GM19238 (cell line): Measurements from ENCODE around the gene CCDC116.
"Not testable (repeated sequence)": the region's sequence is repeated elsewhere in the genome, so short reads cannot be mapped to it uniquely, and the experiment has no call there.

Source experiments
- DNase-seq: peaks from one replicate; pipeline ENCODE4 v3.0.0; 2011; ENCODE audit warnings: low spot score; ENCODE audit not compliant: insufficient read length

The CCDC116 gene

DNA sequence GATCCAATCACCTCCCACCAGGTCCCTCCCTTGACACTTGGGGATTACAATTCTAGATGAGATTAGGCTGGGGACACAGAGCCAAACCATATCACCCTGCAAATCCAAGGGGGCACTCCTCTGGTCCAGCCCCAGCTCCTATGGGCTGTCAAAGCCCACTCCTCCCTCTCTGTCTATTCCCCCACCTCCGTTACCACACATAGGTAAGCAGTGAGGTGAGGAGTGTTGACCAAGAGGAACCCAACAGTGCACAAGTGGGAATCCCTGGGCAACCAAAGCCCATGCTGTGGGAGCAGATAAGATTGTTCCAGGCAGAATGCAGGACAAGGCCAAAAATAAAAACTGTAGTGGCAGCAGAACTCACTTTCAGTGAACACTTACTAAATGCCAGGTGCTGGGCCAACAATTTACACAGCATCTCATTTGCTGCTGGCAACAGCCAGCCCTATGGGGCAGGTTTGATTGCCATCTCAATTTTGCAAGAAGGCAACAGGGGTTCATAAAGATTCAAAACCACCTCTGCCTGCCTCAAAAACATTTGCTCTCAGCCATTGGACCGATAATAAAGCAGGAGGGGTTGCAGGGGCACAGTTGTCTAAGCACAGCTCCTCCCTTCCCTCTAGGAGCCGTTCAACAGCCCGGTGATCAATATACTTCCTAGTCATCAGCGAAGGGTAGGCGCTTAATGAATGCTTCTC is 18.4 kb downstream of the CCDC116 start:
- no peak for DNase-seq

DNA sequence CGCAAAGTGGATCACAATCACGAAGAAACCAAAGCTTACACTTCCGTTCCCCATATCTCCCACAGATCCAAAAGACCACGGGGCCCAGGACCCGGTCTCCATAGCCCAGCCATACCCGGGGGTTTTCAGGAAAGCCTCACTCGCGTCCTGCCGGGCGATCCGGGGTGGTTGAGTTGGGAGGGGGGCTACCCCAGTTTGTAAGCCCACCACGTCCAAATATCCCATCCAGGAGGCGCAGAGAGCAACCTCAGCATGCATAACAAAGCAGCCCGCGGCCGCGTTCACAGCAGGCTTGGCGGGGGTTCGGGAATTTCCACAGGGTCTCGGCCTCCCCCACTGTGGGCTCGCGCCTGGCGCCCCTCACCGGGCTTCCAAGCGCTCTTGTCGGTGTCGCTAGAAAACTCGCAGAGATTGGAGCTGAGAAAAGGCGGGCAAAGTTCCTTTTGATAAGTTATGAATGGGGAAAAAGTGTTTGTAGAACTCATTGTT is 19.0 kb downstream of the CCDC116 start:
- no peak for DNase-seq

DNA sequence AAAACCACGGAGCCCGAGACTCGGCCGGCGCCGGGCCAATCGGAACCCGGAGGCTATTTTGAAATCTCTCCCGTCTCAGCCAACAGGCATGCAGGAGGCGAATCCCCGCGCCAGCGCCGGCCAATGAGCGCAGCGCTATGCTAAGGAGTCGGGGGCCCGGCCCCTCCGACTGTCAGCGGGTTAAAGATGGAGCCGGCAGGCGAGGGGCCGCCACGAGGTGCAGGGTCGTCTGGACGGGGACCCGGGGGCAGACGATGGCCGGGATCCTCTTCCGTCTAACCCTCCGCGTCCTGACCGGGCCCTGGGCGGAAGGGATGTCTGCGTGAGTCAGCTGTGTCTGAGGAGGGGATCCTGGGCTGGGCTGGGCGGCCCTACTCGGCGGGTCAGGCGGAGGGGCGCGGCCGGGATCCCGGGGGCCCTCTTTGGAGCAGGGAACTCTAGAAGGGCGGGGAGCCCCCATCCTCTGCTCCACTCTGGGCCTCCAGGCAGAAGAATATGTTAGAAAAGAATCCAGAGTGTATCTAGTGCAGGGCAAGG is 19.5 kb downstream of the CCDC116 start:
- DNase-seq = peak; percentile 92

DNA sequence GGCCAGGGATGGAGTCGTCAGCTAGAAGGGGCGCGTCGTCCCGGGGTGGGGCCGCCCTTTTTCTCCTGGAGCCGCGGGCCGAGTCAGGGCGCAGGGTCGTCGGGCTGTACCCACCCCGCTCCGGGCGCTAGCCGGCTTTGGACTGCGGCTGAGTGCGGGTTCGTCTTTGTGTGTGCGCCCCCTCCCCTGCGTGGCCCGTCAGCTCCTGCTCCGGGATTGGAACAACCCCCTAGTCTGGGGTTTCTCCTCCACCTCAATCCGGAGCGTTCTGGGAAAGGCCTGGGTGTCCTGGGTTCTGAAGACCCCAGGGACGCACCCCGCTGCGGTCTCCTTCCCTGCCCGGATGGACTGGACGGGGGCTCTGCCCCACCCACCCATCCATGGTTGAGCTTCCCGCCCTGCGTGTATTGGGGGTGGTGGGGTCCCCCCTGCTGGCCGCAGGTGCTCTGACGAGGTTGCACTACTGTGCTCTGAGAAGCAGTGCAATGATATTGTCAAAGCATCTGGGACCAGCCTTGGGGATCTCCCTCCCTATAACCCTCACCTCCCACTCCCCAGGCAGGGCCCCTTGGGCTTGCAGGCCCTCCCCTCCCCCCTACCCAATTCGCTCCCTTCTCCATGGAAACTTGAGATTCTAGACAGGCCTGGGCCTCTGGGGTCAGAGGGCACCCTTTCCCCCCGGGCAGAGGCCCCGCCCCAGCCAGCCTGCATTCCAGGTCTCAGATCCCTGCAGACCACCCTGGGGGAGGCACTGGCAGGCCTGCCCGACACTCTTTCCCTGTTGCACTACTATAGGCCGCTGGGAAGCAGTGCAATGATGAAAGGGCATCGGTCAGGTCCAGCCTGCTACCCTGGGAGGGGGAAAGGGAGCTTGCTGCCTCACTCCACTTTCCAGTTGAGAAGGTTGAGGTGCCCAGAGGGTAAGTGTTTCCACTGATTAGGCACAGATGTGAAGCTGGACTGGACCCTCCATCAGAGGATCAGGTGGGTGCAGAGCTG is 20.3 kb downstream of the CCDC116 start:
- DNase-seq = no peak

DNA sequence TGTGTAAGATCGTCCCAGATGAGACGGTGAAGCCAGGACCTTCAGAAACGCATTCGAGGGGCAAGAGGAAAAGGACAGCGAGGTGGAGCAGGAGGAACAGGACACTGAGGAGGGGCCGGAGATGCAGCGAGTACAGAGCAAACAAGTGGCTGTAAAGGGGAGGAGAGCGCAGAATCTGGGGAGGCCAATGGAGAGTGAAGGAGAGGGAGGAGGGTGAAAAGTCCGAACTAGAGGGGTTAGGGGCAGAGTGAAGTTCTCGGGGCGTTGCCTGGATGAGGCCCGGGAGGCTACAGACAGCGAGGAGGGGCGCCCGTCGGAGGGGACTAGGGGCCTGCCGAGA is 24.4 kb downstream of the CCDC116 start:
- no peak for DNase-seq

DNA sequence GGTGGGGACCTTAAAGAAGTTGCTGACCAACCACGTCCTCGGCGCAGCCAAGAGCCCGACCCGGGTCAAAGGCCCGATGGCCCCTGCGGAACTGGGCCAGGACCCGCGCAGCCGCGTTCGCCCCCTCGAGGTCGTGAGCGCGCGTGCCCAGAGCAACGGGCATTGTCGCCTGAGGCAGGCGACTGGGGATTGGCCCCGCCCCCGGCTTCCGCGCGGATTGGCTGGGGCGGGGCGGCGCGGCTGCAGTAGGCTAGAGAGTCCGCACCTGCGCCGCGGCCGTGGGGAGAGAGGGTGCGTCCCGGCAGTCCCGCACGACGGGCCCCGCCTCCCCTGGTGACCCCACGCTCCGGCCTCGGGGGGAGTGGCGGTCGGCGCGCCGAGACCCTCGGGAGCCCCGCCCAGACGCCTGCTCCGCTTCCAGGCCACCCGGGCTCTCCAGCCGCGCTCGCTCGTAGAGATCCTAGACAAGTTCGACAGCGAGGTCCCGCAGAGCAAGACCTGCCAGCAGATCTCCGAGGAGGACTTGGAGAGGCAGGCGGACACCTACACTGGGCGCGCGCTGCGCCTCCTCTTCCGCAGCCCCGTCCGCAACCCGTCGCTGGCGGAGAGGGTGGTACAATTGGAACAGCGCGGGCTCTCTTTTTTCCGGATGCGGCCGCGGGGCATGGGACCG is 24.9 kb downstream of the CCDC116 start:
- peak; percentile 96 for DNase-seq

DNA sequence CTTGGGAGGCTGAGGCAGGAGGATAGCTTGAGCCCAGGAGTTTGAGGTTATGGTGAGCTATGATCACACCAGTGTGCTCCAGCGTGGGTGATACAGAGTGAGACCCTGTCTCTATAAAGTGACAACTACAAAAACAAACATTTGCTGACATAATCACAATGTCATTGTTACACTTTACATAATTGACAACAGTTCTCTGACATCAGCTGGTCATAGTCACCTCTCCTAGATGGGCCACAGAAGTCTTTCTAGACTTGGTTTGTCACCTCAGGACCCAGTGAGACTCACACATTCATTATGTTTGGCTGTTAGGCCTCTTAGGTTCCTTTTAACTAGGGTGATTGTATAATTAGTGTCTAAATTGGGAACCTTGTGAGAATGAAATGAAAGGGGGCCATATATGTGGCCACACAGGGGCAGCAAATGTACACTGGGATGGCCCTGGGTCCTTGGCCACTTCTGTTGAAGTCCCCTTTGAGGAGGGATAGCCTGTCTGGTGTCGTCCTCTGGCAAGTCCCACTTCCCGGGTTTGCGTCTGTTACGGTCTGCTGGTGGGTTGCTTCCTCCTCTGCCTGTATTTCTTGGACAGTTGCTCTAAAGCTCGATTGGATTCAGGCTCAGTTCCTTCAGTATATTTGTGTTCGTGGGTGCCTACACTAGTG is 27.4 kb downstream of the CCDC116 start:
- no peak for DNase-seq

DNA sequence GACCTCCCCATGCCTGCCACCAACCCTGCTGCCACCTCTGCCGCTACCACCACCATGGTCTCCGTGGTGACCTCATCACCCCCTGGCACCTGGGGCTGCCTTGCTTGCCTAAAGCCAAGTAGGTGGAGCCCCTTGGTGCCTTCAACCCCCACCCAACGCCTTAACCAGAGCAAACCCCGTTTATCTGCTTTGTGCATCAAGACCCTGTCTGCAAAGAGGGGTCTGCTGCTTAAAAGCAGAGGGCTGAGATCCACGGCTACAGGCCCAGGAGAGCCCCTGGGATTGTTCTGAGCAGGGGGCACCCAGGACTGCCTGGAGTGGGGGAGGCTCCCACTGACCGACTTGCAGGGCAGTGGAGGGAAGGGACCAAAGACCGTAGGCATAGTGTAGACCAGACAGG is 28.3 kb downstream of the CCDC116 start:
- no peak for DNase-seq

DNA sequence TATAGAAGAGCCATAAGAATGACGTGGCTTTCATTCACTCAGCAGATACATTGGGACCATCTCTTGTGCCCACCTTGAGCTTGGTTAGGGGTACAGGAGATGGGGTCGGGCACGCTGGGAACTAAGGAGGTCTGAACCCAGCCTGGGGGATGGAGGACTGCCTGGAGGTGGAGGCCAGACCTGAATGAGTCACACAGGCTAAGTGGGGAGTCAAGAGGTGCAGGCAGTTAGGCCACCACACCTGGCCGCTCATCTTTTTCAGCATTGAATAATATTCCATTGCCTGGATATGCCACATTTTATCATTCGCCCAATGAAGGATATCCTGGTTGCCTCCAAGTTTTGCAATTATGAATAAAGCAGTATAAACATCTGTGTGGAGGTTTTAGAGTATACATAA is 29.4 kb downstream of the CCDC116 start:
- no peak for DNase-seq

DNA sequence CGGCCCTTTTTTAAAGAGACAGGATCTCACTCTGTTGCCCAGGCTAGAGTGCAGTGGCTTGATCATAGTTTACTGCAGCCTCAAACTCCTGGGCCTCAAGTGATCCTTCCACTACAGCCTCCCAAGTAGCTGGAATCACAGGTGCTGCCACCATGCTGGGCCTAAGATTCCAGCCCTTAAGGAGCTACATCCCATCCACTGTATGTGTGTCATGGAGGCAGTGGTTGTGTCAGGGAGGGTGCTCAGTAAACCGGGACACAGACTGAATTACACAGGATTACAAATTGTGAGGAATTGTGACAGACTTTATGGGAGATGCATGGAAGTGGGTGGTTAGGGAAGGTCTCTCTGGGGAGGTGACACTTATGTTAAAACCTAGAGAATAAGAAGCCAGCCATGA is 31.2 kb downstream of the CCDC116 start:
- no peak for DNase-seq

DNA sequence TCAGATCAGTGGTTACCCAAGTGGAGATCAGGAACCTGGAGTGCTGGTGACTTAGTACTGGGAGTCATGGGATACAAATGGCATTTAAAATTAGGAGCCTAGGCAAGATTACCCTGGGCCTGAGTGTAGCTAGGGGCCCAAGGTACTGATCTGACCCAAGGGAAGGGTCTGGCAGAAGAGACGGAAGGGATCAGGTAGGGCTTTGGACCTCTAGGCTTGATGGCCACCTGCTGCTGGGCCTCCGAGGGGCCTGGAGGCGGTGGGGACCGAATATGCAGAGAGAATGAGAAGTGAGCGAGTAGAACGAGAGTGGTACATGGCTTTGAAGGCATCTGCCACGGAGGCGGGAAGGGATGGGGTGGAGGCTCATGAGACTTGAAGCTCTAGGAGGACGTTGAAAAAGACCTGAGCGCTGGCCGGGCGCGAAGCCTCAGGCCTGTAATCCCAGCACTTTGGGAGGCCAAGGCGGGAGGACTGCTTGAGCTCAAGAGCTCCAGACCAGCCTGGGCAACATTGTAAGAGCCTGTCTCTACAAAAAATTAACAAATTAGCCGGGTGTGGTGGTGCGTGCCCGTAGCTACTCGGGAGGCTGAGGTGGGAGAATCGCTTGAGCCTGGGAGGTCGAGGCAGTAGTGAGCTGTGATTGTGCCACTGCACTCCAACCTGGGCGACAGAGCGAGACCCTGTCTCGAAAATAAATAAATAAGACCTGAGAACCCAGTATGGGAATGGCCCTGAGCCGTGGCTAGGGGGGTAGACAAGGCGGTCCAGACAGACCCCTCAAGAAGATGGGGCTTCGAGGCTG is 32.7 kb downstream of the CCDC116 start:
- DNase-seq = no peak

DNA sequence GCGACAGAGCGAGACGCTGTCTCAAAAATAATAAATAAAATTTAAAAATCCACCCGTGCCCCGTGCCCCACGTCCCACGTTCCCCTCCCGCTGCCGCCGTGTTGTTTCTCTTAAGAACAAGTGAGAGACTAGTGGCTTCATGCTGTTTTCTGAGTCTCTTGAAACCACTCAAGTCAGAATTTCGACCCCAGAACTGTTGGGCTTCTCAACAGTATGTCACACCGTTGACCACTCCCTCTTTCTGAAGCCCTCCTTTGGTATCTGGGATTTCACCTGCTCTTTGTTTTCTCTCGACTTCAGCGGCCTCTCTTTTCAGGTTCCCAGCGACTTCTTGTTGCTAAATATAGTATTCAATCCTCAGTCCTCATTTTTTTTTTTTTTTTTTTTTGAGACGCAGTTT is 34.2 kb downstream of the CCDC116 start:
- DNase-seq = no peak

DNA sequence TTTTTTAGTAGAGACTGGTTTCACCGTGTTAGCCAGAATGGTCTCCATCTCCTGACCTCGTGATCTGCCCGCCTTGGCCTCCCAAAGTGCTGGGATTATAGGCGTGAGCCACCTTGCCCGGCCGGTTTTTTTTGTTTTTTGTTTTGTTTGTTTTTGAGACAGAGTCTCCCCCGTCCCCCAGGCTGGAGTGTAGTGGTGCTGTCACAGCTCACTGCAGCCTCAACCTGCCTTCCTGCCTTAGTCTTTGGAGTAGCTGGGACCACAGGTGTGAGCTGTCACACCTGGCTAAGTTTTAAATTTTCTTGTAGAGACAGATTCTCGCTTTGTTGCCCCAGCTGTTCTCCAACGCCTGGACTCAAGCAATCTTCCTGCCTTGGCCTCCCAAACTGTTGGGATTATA is 36.5 kb downstream of the CCDC116 start:
- no peak for DNase-seq

DNA sequence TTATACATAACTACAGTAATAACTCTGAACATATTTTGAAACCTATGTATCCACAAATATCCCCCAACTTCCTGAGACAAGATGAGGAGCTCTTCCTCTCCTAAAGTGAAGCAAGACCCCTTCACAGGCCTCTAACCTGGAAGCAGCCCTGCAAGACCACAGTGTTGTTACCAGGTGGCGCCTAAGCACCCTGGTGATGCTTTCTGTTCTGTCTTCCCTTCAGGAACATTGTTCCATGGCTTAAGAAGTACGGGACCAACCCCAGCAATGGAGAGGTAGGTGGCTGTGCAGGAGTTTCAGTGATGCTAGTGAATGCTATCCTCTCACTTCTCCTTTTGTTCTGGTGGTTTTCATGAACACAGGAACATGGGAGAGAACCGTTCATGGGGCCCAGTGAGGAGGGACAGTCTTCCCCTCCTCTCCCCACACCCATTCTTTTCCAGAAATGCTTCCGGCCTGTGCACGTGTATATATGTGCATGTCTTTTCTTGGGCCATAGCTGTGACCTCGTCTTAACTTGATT is 39.6 kb downstream of the CCDC116 start:
- DNase-seq = no peak

DNA sequence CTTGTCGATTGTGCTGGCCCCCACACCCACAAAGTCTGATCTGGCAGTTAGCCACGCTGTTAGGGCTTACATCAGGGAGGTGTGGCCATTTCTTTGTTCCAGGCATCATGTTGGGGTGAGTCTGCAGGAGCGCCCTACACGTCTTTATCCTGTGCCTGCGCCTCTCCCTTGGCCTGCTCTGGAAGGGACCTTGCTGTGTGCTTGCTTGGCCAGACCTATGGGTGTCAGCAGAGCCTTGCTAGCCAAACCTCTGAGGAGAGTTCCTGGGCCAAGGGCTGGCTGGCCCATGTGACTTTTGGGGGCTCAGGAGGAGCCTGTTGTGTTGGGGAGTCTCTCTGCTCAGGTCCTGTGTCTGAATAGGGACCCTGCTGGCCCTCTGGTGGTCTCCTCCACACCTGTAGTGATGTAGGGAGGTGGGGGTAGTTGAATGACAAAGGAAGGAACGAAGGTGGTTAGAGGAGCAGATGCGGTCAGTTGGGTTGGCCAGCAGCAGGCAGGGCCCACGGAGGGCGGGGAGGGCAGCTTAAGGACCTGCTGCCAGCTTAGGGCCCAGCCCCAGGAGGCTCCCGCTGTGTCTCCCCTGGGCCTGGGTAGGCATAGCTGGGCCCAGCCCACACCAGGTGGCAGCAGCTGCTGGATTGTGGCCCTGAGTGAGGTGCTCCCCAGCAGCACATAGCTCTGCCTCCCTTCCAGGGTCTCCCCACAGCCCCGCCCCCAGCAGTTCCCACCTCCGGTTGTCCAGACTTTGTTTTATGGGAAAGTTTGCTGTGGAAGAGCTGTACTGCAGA is 41.2 kb downstream of the CCDC116 start:
- DNase-seq = no peak

DNA sequence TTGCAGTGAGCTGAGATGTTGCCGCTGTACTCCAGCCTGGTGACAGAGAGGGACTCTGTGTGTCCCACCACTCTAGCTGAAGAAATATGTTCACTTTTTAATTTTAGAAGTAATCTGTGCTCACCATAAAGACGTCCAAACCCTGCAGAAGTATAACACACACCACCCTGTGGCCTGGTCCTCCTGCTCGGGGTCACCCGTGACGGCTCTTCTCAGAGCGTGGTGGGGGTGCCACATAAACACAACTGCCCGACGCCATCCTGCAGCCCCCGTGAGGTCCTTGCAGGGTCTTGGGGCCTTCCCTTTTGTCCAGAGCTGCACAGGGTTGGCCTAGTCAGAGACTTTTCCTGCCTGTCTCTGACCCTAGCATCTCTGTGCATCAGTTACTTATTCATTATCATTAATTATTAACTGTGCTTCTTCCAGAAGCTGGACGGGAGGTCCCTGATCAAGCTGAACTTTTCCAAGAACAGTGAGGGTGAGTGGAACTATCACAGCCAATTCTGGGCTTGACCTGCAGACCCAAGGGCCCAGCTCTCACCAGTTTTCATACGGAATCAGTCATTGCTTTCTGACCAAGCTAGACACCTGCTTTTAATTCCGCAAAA is 42.2 kb downstream of the CCDC116 start:
- DNase-seq = no peak

DNA sequence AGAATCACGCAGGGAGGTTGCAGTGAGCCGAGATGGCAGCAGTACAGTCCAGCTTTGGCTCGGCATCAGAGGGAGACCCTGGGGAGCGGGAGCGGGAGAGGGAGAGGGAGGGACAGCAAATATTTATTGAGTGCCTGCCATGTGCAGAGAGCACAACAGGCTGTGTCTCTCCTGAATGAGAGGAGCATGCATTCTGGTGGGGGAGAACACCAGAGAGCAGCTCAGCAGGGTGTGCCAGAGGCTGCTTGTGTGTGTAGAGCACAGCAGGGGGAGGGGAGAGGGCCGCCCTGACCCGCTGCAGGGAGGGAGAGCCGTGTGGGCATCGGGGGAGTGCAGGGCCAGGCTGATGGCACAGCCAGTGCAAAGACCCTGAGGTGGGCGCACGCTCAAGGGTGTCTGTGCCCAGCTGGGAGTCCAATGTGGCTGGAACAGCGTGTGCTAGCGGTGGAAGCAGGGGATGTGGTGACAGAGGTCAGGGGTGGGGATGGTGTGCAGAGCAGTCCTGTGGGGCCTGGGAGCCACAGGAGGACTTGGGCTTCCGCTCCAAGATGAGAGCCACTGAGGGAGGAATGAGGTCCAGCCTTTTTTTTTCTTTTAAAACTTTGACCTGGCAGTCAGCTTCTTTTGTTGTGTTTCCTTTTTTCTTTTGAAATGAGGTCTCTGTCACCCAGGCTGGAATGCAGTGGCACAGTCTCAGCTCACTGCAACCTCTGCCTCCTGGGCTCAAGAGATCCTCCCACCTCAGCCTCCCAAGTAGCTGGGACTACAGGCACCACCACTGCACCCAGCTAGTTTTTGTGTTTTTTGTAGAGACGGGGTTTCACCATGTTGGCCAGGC is 45.3 kb downstream of the CCDC116 start:
- DNase-seq = no peak

DNA sequence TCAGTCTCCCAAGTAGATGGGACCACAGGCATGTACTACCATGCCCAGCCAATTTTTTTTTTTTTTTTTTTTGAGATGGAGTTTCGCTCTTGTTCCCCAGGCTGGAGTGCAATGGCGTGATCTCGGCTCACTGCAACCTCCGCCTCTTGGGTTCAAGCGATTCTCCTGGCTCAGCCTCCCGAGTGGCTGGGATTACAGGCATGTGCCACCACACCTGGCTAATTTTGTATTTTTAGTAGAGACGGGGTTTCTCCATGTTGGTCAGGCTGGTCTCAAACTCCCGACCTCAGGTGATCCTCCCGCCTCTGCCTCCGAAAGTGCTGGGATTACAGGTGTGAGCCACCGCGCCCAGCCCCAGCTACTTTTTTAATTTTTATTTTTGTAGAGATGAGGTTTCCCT is 46.3 kb downstream of the CCDC116 start:
- not testable (repeated sequence) for DNase-seq
